ENCODE measurements around the gene SAP25. TPM values are rescaled to one million over a fixed set of nuclear protein-coding genes. Genes with fewer than 3 reads are reported as not detected.
A peak's percentile ranks its signal among the peaks of the same experiment; 100 is the strongest.
"Not testable (repeated sequence)": the region's sequence is repeated elsewhere in the genome, so short reads cannot be mapped to it uniquely, and the experiment has no call there.

SAP25 gene
- total RNA-seq, 1 donor from 2014 or later = not detected

DNA sequence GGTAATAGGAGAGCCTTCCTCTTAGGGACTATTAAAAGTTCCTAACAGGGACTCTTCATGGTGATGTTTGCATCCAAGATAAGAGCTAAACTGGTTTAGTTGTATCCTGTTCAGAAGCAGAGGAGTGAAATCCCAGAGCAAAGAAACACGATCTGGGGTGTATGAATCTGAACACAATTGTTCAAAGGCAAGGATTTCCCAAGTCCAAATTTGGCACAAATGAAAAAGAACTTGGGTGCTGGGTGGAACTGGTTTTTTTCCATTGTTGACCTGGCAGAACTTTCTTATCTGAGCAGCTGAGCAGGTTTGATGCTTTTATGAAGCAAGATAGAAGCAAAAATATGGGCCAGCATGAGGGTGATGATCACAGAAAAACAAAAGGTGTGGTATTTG lies 28.7 kb downstream of the SAP25 start:
- DNase-seq (ENCODE audit: low spot score) = no peak
- intact Hi-C loops (cut with DNase I) = loop anchor here (5.0 kb wide), 1 partner anchor 63 kb away; the partner anchor contains the start of gene NYAP1

DNA sequence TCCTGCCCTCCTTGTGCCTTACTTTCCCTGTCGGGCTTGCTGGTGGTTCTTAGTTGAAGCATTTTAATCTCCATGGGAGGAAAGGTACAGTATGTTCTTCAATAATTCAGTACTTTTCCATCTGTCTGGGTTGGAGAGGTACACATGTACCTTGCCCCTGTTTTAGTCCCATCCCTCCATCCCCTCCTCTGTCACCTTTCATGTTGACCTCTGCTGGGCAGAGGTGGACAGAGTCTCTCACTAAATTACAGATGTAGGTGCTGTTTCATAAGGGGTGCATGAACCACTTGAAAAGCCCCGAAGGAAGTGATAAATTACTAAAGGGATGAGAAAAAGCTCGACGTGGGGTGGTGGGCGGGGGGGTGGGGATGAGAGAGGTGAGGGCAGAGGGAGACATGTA lies 29.3 kb downstream of the SAP25 start:
- no peak for DNase-seq (ENCODE audit: low spot score)
- intact Hi-C loops (cut with DNase I) = no loop called here

DNA sequence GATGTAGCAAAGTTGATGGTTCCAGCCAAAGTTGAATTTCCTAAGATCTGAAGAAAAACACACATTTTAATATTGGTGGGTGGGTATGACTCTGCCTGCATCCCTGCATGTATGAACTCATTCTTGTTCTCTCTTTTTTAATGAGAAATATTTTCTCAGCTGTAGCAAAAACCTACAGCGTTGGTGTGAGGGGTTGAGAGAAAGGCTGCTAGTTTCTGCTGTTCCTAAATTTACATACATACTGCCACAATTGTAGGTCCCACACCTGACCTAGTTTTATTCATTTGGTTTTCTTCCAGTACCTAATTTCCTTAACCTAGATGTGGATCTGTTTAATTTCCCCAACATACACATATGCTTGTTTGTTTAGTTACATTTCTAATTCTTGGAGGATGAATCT lies 30.1 kb downstream of the SAP25 start:
- intact Hi-C loops (cut with DNase I) = no loop called here
- DNase-seq (ENCODE audit: low spot score) = no peak

DNA sequence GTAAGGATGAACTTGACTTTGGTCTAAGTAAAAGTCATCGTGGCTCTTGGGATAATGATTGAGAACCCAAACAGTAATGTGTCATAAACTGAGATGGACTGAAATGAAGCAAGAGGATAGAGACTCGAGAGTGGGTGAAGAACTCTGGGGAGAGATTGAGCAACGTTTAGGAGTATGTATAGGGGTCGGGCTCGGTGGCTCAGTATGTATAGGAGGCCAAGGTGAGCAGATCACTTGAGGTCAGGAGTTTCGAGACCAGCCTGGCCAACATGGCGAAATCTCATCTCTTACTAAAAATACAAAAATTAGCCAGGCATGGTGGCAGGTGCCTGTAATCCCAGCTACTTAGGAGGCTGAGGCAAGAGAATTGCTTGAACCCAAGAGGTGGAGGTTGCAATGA lies 32.4 kb downstream of the SAP25 start:
- intact Hi-C loops (cut with DNase I); DNase-seq (ENCODE audit: low spot score): not testable (repeated sequence)

DNA sequence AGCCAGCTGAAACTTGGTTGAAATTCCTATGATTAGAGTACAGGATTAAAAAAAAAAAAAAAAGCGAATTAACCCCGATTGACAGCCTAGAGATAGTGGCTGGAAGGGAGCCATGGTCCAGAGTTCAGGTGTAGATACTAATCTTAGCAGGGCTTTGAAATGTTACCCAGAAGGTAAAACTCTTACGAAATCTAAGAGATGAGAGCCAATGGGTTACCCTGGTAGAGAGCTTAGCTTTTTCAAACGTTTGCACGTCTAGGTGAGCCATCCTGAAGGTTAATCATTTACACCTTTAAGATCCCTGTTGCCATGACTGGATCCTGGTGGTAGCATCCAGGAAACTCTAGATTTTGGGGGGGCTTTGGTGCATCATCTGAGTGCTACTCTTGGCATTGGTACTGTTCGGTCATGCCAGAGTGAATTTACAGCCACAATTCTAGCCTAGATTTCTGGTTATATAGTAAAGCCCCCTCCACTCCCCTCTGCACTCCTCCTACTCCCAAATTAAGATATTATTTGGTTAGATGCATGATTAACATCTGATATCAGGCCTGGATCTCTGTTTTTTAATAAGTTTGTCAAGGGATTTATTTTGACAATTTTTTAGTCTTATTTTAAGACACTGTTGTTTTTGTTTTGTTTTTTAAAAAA lies 33.5 kb downstream of the SAP25 start:
- DNase-seq (ENCODE audit: low spot score) = no peak
- intact Hi-C loops (cut with DNase I) = no loop called here

DNA sequence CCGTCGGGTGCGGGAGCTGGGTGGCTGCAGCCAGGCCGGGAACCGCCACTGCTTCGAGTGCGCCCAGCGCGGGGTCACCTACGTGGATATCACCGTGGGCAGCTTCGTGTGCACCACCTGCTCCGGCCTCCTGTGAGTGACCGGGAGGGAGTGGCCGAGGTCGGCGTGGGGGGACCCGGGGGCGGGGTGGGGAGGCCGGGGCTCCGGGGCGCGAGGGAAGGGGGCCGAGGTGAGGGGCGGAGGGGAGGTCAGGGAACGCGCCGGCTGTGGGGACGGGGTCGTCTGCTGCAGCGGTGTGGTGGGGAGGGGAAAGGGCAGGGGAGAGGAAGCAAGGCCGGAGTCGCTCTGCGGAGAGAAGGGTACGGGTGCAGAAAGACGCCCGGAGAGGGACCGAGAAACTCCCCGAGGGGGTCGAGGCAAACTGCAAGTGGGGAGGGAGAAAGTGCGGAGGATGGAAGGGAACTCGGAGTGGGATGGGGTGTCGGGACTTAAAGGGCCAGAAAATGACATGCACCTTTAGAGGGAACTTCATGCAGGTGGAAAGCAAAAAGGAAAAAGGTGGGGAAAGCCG lies 34.2 kb downstream of the SAP25 start:
- DNase-seq (ENCODE audit: low spot score) = no peak
- intact Hi-C loops (cut with DNase I) = no loop called here

DNA sequence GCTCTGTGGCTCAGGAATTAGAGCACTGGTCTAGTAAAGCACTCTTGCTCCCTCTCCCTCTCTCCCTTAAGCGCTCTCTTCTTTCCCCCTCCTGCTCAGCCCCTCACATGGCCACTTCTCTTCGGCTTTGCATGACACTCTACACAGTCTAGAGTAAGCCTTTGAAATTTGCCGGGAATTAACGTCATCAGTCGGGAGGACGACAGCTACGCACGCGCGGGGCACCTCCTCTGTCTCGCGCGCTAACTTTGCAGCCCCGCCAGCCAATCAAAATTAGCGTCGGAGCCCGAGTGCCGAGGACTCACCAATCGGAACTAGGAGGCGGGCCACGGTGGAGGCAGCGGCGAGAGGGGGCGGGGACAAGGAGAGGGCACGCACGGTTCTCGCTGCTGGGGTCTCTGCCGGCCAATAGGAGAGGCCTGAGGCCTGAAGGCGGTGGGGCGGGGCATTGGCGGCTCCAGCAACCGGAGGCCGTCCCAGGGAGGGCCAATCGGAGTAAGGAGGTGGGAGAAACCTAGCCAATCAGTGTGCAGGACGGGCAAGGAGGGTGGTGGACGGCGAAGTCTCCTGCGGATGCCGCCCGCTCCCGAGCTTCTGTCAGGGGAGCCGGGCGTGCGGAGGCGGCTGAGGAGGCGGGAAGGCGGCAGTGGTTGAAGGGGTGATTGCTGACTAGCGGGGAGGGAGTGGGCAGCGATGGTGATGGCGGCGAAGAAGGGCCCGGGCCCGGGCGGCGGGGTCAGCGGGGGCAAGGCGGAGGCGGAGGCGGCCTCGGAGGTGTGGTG lies 34.9 kb downstream of the SAP25 start, which contains the start of gene AGFG2:
Gene AGFG2 (plus strand): TSS at position 550 of the 782 bp plus-strand sequence. CDS start 144 bp downstream, at position 694.
- intact Hi-C loops (cut with DNase I) = no loop called here

DNA sequence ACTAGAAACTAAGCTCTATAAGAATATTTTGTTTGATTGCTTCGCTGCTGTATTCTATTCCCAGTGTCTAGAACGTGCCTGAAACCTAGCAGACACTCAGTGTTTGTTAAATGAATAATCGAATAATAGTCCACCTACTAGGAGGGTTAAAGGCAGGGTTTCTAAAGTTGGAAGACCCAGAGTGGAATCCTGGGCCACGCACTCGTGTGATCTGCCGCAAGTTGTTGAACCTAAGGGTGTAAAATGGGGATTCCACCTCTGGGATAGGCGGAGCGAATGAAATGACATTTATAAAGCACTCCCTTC lies 35.4 kb downstream of the SAP25 start:
- no peak for DNase-seq (ENCODE audit: low spot score)
- intact Hi-C loops (cut with DNase I) = no loop called here

More for the DNA sequence above, 34.9 kb downstream of the SAP25 start, which contains the start of gene AGFG2:
- peak; percentile 100 for DNase-seq (ENCODE audit: low spot score)

DNA sequence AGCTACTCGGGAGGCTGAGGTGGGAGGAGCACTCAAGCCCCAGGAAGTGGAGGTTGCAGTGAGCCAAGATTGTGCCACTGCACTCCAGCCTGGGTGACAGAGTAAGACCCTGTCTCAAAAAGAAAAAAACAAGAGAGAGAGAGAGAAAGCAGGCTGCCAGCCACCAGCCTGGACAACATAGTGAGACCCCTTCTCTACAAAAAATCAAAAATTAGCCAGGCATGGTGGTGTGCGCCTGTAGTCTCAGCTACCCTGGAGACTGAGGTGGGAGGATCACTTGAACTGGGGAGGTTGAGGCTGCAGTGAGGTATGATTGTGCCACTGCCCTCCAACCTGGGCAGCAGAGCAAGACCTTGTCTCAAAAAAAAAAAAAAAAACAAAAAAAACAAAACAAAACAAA lies 37.0 kb downstream of the SAP25 start:
- DNase-seq (ENCODE audit: low spot score); intact Hi-C loops (cut with DNase I): not testable (repeated sequence)

DNA sequence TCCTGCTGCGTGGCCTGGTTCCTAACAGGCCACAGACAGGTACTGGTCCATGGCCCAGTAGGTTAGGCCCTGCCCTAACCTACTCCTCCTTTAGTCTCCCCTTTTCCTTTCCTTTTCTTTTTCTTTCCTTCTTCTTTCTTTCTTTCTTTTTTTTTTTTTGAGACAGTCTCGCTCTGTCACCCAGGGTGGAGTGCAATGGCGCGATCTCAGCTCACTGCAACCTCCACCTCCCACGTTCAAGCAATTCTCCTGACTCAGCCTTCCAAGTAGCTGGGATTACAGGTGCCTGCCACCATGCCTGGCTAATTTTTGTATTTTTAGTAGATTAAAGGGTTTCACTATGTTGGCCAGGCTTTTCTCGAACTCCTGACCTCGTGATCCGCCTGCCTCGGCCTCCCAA lies 37.7 kb downstream of the SAP25 start:
- intact Hi-C loops (cut with DNase I); DNase-seq (ENCODE audit: low spot score): not testable (repeated sequence)

DNA sequence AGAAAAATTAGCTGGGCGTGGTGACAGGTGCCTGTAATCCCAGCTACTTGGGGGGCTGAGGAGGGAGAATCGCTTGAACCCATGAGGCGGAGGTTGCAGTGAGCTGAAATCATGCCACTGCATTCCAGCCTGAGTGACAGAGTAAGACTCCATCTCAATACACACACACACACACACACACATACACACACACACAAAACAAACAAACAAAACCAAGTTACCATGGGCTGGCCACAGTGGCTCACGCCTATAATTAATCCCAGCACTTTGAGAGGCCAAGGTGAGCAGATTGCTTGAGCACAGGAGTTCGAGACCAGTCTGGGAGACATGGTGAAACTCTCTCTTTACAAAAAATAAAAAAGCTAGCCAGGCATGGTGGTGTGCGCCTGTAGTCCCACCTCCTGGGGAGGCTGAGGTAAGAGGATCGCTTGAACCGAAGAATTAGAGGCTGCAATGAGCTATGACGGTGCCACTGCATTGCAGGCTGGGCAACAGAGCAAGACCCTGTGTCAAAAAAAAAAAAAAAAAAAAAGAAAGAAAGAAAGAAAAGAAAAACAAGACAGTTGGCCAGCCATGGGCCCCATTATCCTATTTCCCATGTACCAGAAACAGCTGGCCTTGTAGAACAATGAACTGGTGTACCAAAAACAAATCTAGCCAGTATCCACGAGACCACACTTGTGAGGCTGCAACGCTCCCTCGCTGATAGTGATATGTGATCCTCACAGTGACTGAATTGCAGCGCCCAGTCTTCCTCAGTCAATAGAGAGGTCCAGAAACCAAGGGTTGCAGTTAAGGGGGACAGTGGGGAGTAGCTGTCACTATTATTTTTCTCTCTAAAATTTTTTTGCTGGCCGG lies 41.3 kb downstream of the SAP25 start:
- intact Hi-C loops (cut with DNase I) = no loop called here
- DNase-seq (ENCODE audit: low spot score) = no peak

DNA sequence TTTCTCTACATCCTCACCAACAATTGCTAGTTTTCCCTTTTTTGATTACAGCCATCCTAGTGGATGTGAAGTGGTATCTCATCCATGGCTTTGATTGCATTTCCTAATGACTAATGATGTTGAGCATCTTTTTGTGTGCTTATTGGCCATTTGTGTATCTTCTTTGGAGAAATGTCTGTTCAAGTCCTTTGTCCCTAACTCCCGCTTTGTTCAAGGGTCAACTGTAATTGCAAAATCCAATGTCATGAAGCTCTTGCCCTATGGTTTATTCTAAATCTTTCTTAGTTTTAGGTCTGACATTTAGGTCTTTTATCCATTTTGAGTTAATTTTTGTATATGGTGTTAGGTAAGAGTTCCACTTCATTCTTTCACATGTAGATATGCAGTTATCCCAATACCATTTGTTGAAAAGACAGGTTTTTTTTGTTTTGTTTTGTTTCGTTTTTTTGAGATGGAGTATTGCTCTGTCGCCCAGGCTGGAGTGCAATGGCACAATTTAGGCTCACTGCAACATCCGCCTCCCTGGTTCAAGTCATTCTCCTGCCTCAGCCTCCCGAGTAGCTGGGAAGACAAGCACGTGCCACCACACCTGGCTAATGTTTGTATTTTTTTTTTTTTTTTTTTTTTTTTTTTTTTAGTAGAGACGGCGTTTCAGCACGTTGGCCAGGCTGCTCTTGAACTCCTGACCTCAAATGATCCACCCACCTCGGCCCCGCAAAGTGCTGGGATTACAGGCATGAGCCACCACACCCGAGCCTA lies 45.4 kb downstream of the SAP25 start:
- intact Hi-C loops (cut with DNase I) = not testable (repeated sequence)

DNA sequence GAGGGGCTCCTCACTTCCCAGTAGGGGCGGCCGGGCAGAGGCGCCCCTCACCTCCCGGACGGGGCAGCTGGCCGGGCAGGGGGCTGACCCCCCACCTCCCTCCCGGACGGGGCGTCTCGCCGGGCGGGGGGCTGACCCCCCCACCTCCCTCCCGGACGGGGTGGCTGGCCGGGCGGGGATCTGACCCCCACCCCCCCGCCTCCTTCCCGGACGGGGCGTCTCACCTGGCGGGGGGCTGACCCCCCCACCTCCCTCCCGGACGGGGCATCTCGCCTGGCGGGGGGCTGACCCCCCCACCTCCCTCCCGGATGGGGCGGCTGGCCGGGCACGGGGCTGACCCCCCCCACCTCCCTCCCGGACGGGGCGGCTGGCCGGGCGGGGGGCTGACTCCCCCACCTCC lies 50.5 kb downstream of the SAP25 start:
- DNase-seq (ENCODE audit: low spot score) = not testable (repeated sequence)

More for the DNA sequence above, 45.4 kb downstream of the SAP25 start:
- DNase-seq (ENCODE audit: low spot score) = not testable (repeated sequence)

More for the DNA sequence above, 50.5 kb downstream of the SAP25 start:
- intact Hi-C loops (cut with DNase I) = not testable (repeated sequence)

Other genes with a start within 250 kb of the SAP25 start
- gene PILRB, start 215.8 kb downstream of the SAP25 start, total RNA-seq = 11.6 TPM
- gene PILRA, start 200.4 kb downstream of the SAP25 start, total RNA-seq = 2.3 TPM
- gene ZCWPW1, start 145.2 kb downstream of the SAP25 start, total RNA-seq = 3.4 TPM
- 19.7 TPM for gene MEPCE, start 144.1 kb downstream of the SAP25 start, total RNA-seq
- gene PPP1R35, start 137.4 kb downstream of the SAP25 start, total RNA-seq = 15.7 TPM
- gene SPACDR, start 109.6 kb downstream of the SAP25 start, total RNA-seq = 1.1 TPM
- gene TSC22D4, start 94.7 kb downstream of the SAP25 start, total RNA-seq = 35.0 TPM
- 0.22 TPM for gene NYAP1, start 90.0 kb downstream of the SAP25 start, total RNA-seq
- gene AGFG2, start 34.7 kb downstream of the SAP25 start, total RNA-seq = 28.6 TPM
- gene LRCH4, start 12.2 kb upstream of the SAP25 start, total RNA-seq = 25.8 TPM
- 0.40 TPM for gene FBXO24, start 12.4 kb upstream of the SAP25 start, total RNA-seq
- 39.5 TPM for gene PCOLCE, start 28.5 kb upstream of the SAP25 start, total RNA-seq
- gene MOSPD3, start 38.6 kb upstream of the SAP25 start, total RNA-seq = 9.2 TPM
- gene TFR2, start 67.7 kb upstream of the SAP25 start, total RNA-seq = 0.13 TPM
- gene ACTL6B, start 82.5 kb upstream of the SAP25 start, total RNA-seq = not detected
- gene GNB2, start 99.8 kb upstream of the SAP25 start, total RNA-seq = 123 TPM
- gene GIGYF1, start 120.3 kb upstream of the SAP25 start, total RNA-seq = 23.9 TPM
- 25.1 TPM for gene POP7, start 132.2 kb upstream of the SAP25 start, total RNA-seq
- gene EPO, start 146.6 kb upstream of the SAP25 start, total RNA-seq = not detected
- not detected for gene ZAN, start 159.7 kb upstream of the SAP25 start, total RNA-seq